Spleen (tissue), 7 donors: ENCODE results near the gene DDX39A.

ENCODE experiments used
- POLR2AphosphoS5 ChIP-seq, 3 donors: sonication (generic); formaldehyde crosslinking; IDR thresholded peaks; one replicate each; pipeline ENCODE4 v1.5.1; 2017; ENCODE audit warnings: antibody characterized with exemption in 3 of 3
- TF ChIP-seq, protein P1 (sequence below), 11 experiments: fragments of 200-600 bp in 7 of 11; fragments of 450-650 bp in 4 of 11; sonication (generic) in 4 of 11; IDR thresholded peaks in 8 of 11; conservative IDR thresholded peaks in 3 of 11; 1 replicate in 7 of 11; 2 replicates in 4 of 11; pipeline versions ENCODE4 v1.4.0 to v1.8.0; 2016 to 2021; ENCODE audit warnings: antibody characterized with exemption in 11 of 11, inconsistent platforms in 4 of 11, mild to moderate bottlenecking in 1 of 11
- donor health status: DM: no; HTN: no; CAD: no; lungs with moderate emphysema.
- donor health status: DM: no; HTN: no; CAD: no.
- donor health status: DM: no; HTN: no; CAD: no.

DNA sequence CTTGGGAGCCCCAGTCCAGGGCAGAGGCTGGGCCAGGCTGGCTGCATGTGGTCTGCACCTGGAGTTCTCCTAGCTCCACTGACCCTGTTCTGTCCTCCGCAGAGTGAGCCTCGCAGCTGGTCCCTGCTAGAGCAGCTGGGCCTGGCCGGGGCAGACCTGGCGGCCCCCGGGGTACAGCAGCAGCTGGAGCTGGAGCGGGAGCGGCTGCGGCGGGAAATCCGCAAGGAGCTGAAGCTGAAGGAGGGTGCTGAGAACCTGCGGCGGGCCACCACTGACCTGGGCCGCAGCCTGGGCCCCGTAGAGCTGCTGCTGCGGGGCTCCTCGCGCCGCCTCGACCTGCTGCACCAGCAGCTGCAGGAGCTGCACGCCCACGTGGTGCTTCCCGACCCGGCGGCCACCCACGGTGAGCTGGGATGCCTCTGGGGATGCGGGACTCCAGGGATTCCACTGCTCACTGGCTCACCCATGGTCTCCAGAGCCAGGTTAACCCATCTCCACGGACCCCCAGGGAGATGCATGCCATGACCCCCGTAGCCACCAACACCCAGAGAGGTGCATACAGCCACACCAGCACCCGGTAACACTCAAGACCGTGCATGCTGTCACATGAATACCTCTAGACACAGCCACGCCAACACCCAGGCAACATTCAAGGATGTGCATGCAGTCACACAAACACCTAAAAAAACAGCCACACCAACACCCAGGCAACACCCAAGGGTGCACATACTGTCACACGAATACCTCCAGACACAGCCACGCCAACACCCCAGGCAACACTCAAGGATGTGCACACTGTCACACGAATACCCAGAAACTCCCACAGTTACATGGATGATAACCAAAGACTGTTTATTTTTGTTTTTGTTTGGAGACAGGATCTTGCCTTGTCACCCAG, 22.1 kb upstream of the DDX39A start:
- TF ChIP-seq, protein P1, sequence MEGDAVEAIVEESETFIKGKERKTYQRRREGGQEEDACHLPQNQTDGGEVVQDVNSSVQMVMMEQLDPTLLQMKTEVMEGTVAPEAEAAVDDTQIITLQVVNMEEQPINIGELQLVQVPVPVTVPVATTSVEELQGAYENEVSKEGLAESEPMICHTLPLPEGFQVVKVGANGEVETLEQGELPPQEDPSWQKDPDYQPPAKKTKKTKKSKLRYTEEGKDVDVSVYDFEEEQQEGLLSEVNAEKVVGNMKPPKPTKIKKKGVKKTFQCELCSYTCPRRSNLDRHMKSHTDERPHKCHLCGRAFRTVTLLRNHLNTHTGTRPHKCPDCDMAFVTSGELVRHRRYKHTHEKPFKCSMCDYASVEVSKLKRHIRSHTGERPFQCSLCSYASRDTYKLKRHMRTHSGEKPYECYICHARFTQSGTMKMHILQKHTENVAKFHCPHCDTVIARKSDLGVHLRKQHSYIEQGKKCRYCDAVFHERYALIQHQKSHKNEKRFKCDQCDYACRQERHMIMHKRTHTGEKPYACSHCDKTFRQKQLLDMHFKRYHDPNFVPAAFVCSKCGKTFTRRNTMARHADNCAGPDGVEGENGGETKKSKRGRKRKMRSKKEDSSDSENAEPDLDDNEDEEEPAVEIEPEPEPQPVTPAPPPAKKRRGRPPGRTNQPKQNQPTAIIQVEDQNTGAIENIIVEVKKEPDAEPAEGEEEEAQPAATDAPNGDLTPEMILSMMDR (IDR thresholded peaks at IDR 0.05 in 8 of 11, conservative IDR thresholded peaks at IDR 0.05 in 3 of 11): no peak
- peak in 1 of 3 donors; percentile 56 for TF ChIP-seq POLR2AphosphoS5 (IDR thresholded peaks at IDR 0.05)
